GM21619 (cell line): ENCODE data around the gene TRMT1.

Experiments used
- ATAC-seq: cut with Tn5 transposase; IDR thresholded peaks from one replicate; pipeline ENCODE4 v1.9.1; 2021; ENCODE audit not compliant: unreplicated experiment

The TRMT1 gene

GRCh38 chr19:13092606-13093235 lies 23.8 kb downstream of the TRMT1 start:
- ATAC-seq = no peak

- ATAC-seq = no peak
Measured at GRCh38 chr19:13092158-13092543, 24.4 kb downstream of the TRMT1 start.

GRCh38 chr19:13091400-13092157 lies 25.0 kb downstream of the TRMT1 start:
- no peak for ATAC-seq

GRCh38 chr19:13090511-13091231 lies 25.9 kb downstream of the TRMT1 start:
- no peak for ATAC-seq

GRCh38 chr19:13089857-13090507 lies 26.6 kb downstream of the TRMT1 start:
- no peak for ATAC-seq

- no peak for ATAC-seq
Measured at GRCh38 chr19:13089139-13089856, 27.2 kb downstream of the TRMT1 start.

- no peak for ATAC-seq
Measured at GRCh38 chr19:13087795-13088537, 28.6 kb downstream of the TRMT1 start.

GRCh38 chr19:13087295-13087694 lies 29.2 kb downstream of the TRMT1 start:
- ATAC-seq = no peak

GRCh38 chr19:13086341-13086740 lies 30.2 kb downstream of the TRMT1 start:
- no peak for ATAC-seq

GRCh38 chr19:13085666-13086065 lies 30.9 kb downstream of the TRMT1 start:
- no peak for ATAC-seq

GRCh38 chr19:13083627-13084026 lies 32.9 kb downstream of the TRMT1 start:
- no peak for ATAC-seq

- no peak for ATAC-seq
Measured at GRCh38 chr19:13083008-13083404, 33.5 kb downstream of the TRMT1 start.

GRCh38 chr19:13082192-13083007 lies 34.1 kb downstream of the TRMT1 start:
- ATAC-seq = no peak

- ATAC-seq = no peak
Measured at GRCh38 chr19:13079542-13079986, 37.0 kb downstream of the TRMT1 start.

- no peak for ATAC-seq
Measured at GRCh38 chr19:13078897-13079541, 37.5 kb downstream of the TRMT1 start.

- no peak for ATAC-seq
Measured at GRCh38 chr19:13078381-13078780, 38.2 kb downstream of the TRMT1 start.

GRCh38 chr19:13077240-13077639 lies 39.3 kb downstream of the TRMT1 start:
- no peak for ATAC-seq

- no peak for ATAC-seq
Measured at GRCh38 chr19:13076787-13077186, 39.8 kb downstream of the TRMT1 start.

GRCh38 chr19:13076320-13076719 lies 40.2 kb downstream of the TRMT1 start:
- ATAC-seq = no peak
